Stimulated activated naive CD8-positive, alpha-beta T cell treated with anti-CD3 and anti-CD28 coated beads, Interleukin-15, Interleukin-2, amounts not matched to agents 100 U/mL and 50 U/mL, for 24 hours (primary cell): ENCODE data around the gene GALNT9.

Source experiments
- ATAC-seq: fragments of 150-1000 bp; cut with Tn5 transposase; one replicate; pipeline ENCODE4 v1.10.0; 2021
- DNase-seq: peaks from one replicate; pipeline ENCODE4 v3.0.0; 2021

Gene GALNT9

GRCh38 chr12:132292328-132293319 is 36.8 kb downstream of the GALNT9 start:
- DNase-seq (no peak), ATAC-seq (no peak)

- no peak for DNase-seq
- no peak for ATAC-seq
These were observed 37.8 kb downstream of the GALNT9 start for GRCh38 chr12:132291402-132292175.

DNA sequence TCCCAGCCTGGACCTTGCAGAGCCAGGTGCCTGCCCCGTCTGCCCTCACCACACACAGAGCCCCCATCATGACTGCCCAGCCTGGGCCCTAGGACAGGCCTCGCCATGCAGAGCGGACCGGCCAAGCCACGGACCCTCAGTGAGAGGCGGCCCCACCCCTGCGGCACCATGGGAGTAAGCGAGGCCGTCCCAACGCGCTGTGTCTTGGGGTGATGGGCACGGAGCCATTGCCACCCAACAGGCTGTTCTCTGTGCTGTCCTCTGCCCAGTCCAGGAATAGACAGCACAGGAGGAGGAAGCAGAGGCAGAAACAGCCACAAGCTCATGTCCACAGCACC is 39.2 kb downstream of the GALNT9 start:
- DNase-seq, result no peak
- no peak for ATAC-seq

DNA sequence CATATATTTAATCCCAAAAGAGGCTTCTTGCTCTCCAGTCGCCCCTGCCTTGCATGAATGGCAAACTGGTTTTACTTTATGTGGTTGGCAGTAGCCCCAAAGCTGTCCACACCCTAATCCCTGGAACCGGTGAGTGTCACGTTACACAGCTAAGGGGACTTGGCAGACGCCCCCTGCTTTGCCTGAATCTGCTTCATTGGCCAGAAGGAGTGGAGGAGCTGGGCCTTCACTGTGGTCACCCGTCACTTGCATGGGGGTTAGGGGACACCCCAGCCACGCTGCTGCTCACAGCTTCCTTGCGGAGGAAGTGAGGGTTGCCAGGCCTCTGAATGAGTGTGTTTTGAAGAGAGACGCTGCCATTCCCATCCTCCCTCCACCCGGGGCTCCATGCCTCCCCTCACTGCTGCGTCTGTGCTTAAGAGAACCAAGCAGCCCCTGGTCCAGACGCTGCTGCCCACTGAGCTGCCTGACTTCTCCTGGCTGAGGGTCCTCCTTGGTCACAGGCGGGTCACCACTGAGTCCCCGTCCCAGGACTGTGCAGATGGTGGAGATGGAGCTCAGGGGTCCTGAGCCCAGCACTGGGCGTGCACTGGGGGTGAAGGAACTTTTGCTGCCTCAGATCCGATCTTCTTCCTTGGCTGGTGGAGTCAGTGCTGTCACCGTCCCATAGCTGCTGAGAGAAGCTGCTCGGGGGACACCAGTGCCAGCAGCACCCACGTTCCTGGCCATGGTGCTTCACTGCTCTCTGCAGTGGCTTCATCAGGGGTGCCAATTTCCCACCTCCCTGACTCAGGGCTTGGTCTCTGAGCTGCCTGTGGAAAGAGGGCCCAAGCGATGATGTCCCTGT is 39.8 kb downstream of the GALNT9 start:
- DNase-seq, result no peak
- ATAC-seq, result no peak

DNA sequence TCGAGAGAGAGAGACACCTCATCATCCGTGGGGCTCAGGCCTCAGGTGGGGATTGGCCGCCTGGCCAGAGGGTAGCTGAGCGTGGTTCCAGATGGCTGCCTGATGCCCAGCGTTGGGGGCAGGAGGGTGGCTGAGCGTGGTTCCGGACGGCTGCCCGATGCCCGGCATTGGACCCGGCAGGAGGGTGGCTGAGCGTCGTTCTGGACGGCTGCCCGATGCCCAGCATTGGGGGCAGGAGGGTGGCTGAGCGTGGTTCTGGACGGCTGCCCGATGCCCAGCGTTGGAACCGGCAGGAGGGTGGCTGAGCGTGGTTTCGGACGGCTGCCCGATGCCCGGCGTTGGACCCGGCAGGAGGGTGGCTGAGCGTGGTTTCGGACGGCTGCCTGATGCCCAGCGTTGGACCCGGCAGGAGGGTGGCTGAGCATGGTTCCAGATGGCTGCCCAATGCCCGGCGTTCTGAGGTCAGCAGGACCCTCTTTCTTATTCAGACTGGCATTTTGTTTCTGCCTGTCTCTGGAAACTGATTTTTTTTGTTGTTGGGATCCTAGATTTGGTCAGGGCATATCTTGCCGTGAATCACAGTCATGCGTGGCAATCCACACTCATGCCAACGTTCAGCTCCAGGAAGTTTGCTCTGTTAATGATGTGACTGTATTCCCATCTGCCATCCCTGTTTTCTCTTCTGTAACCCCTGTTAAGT is 40.7 kb downstream of the GALNT9 start:
- ATAC-seq (no peak), DNase-seq (no peak)

DNA sequence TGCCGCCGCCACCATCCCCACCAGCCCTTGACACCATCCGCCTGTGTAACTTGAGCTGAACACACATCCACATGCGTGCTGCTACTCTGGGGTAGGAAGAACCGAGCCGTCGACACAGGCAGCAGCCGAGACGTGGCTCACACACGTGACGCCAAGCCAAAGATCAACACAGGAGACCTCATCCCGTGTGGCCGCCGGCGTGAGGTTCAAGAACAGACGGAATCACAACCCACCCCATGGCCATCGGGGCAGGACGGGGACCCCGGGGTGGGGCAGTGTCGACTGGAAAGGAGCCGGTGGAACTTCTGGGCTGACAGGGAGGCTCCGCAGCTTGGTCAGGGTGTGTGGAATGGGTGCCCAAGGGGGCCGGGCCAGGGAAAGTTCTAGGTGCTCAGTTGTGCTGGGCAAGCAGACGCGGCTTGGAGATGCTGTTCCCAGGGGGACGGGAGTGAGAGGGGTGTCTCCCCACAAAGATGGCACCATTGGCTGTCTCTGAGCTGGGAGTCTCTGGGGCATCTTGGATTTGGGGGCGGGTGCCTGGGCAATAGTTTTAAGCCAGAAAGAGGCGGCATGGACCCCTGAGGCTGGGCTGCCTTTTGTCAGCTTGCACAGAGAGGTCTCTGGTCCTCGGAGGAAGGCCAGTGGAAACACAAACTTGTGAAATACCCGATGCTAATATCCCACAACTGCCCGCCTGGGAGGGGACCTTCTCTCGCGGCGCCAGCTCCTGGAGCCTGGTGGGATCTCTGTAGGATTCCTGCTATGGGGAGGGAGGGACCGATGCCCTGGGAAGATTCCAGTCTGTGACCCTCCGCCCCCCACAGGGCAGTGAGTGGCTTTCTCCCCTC is 41.8 kb downstream of the GALNT9 start:
- ATAC-seq, result no peak
- no peak for DNase-seq

DNA sequence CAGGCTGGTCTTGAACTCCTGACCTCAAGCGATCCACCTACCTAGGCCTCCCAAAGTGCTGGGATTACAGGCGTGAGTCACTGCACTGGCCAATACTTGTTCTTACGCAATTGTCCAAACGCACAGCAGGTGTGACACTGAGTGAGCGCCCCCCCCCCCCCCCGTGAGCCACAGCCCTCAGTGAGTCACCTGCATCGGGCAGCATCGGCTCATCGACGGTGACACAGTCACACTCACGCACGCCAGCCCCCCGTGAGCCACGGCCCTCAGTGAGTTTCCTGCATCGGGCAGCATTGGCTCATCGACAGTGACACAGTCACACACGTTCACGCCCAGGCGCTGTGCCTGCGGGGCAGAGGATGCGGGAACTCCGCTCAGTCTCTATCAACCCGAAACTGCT is 42.5 kb downstream of the GALNT9 start:
- no peak for DNase-seq
- no peak for ATAC-seq

- no peak for ATAC-seq
- no peak for DNase-seq
These were observed 43.3 kb downstream of the GALNT9 start for GRCh38 chr12:132285991-132286681.

- no peak for DNase-seq
- ATAC-seq, result no peak
These were observed 44.3 kb downstream of the GALNT9 start for GRCh38 chr12:132284827-132285741.

DNA sequence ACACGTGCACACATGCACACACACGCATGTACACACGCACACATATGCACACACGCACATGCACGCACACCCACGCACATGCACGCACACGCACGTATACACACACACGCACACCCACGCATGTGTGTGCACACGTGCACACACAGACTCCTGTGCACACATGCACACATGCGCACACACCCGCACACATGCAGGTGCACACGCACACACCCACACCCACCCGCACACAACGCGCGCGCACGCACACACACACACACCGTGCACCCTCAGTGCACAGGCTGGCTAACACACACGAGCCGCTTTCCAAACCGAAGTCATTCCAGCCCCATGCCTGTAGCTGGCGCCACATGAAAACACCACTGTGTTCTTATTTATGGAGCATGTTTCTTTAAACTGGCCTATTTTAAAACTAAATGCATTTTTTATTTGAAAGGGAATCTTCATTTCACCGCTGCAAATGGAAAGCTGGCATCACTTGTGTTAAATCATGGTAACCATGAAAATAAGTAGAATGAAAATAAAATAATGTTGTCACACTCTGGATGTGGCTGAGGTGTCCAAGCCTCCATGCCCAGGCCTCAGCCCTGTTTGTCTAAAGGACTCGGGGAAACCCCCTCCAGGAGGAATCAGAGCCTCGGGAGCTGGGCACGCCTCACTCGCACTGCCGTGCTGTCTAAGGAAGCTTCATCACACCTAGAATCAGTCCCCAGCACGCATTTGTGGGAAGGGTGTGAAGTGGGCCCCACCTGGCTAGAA is 45.1 kb downstream of the GALNT9 start:
- DNase-seq, result no peak
- no peak for ATAC-seq

GRCh38 chr12:132282950-132283771 is 46.2 kb downstream of the GALNT9 start:
- DNase-seq (no peak), ATAC-seq (no peak)

DNA sequence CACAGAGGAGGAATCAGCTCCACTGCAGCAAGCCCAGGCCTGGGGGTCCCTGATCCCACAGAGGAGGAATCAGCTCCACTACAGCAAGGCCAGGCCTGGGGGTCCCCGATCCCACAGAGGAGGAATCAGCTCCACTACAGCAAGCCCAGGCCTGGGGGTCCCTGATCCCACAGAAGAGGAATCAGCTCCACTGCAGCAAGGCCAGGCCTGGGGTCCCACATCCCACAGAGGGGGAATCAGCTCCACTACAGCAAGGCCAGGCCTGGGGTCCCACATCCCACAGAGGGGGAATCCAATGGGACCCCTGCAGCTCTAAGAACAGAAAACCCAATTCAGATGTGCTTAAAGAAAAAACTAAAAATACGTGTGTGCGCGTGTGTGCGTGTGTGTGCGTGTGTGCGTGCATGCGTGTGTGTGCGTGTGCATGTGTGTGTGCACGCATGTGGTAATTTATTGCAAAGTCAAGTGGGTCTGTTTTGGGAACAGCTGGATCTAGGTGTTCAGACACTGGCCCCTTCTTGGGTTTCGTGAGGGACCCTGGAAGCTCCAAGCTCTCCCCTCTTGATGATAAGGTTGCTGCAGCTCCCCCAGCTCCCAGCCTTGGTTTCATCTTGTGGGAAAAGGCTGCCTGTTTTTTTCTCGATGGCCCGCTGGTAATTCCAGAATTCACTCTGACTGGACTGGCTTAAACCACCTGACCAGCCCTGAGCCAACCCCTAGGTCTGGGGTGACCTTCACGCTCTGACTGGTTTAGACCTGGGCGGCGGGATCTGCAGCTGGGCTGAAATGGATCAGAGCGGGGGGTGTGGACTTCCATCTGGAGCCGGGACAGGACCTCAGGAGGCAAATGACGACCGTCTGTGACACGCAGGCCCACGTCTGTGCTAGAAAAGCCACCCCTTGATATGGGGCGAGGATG is 47.1 kb downstream of the GALNT9 start:
- ATAC-seq, result no peak
- no peak for DNase-seq

DNA sequence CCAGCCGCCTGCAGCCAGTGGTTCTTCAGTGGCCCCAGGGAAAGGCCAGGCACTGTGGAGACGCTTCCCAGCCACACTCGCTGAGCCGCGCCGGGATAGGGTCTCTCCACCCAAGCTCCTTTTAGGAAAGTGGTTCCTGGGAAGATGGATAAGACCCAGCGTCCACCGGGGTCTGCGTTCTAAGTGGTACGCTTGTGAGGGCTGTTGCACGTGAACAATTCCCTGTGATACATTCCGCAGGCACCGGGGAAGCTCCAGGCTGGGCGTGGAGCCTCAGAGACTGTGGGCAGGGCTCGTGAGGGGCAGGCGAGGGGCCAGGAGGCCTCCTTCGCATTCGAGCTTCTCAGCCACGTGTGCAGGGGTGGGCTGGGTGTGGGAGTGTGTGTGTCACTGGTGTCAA is 48.4 kb downstream of the GALNT9 start:
- no peak for ATAC-seq
- DNase-seq, result no peak

- no peak for DNase-seq
- ATAC-seq, result no peak
These were observed 49.0 kb downstream of the GALNT9 start for GRCh38 chr12:132280406-132280805.

GRCh38 chr12:132279930-132280329 is 49.5 kb downstream of the GALNT9 start:
- ATAC-seq (no peak), DNase-seq (no peak)

- no peak for ATAC-seq
These were observed 50.1 kb downstream of the GALNT9 start for GRCh38 chr12:132279184-132279889.

More at GRCh38 chr12:132279184-132279889, 50.1 kb downstream of the GALNT9 start:
- no peak for DNase-seq
